Natural killer cell treated with Interleukin-12 subunit alpha and Interleukin-12 subunit beta and Interleukin-15 and Interleukin-18, amount 100 ng/mL, for 72 hours (primary cell): ENCODE results near the gene CCNL2. TPM values are rescaled to one million over a fixed set of nuclear protein-coding genes. Genes with fewer than 3 reads are reported as not detected.
"Not testable (repeated sequence)": the region's sequence is repeated elsewhere in the genome, so short reads cannot be mapped to it uniquely, and the experiment has no call there.

ENCODE experiments used
- ATAC-seq, 2 donors: fragments of 150-1000 bp; cut with Tn5 transposase in 1 of 2; sonication (Bioruptor Pico), chemical (Tn5 transposase) in 1 of 2; 2 replicates each; pipeline ENCODE4 v1.10.0; 2021
- DNase-seq: peaks from one replicate; pipeline ENCODE4 v3.0.0; 2022; ENCODE audit warnings: low spot score
- H3K27ac Mint-ChIP-seq, 2 donors: 1 replicate in 1 of 2; 2 replicates in 1 of 2; pipeline ENCODE4 v1.8.0; 2022; ENCODE audit warnings: mixed read lengths in 2 of 2, mild to moderate bottlenecking in 1 of 2, moderate library complexity in 1 of 2
- H3K27me3 Mint-ChIP-seq, 2 donors: 1 replicate in 1 of 2; 2 replicates in 1 of 2; pipeline ENCODE4 v1.8.0; 2022; ENCODE audit warnings: mixed read lengths in 2 of 2
- H3K36me3 Mint-ChIP-seq: one replicate; pipeline ENCODE4 v1.8.0; 2022; ENCODE audit warnings: mixed read lengths
- H3K4me1 Mint-ChIP-seq, 2 donors: 1 replicate in 1 of 2; 2 replicates in 1 of 2; pipeline ENCODE4 v1.8.0; 2022; ENCODE audit warnings: low read depth in 2 of 2, mixed read lengths in 2 of 2, mild to moderate bottlenecking in 1 of 2
- H3K4me3 Mint-ChIP-seq: one replicate; pipeline ENCODE4 v1.8.0; 2022; ENCODE audit warnings: mixed read lengths
- H3K9me3 Mint-ChIP-seq: 2 replicates; pipeline ENCODE4 v1.8.0; 2022; ENCODE audit warnings: mixed read lengths
- total RNA-seq, 2 donors: library from RNA; stranded (reverse); gene quantifications; one replicate each; pipeline ENCODE4 v1.2.3, GENCODE V29; 2022

Gene CCNL2
- total RNA-seq, 2 donors from 2014 or later = 124 to 196 TPM

- H3K36me3 Mint-ChIP-seq = peaks cover 11% of the 10 kb centered on the region
- not testable (repeated sequence) for ATAC-seq, H3K9me3 Mint-ChIP-seq, DNase-seq, H3K4me3 Mint-ChIP-seq, H3K27me3 Mint-ChIP-seq
- H3K4me1 Mint-ChIP-seq = peaks cover 36 to 38% of the 10 kb centered on the region in 2 donors
- H3K27ac Mint-ChIP-seq = peak overlapping the region; percentile 12 to 20
Measured at GRCh38 chr1:1402901-1403392, 3.8 kb upstream of the CCNL2 start.

GRCh38 chr1:1402072-1402900 is 3.2 kb upstream of the CCNL2 start:
- no peaks in the 10 kb centered on the region for H3K27me3 Mint-ChIP-seq
- ATAC-seq = no peak
- H3K4me3 Mint-ChIP-seq = no peak overlapping the region
- DNase-seq = no peak
- no peaks in the 10 kb centered on the region for H3K9me3 Mint-ChIP-seq
- H3K27ac Mint-ChIP-seq = peak overlapping the region; percentile 31 to 35
- H3K36me3 Mint-ChIP-seq = peaks cover 11% of the 10 kb centered on the region
- peaks cover 38 to 41% of the 10 kb centered on the region in 2 donors for H3K4me1 Mint-ChIP-seq

GRCh38 chr1:1401457-1402010 is 2.4 kb upstream of the CCNL2 start:
- no peaks in the 10 kb centered on the region for H3K9me3 Mint-ChIP-seq
- DNase-seq (no peak), ATAC-seq (no peak)
- H3K36me3 Mint-ChIP-seq = peaks cover 11% of the 10 kb centered on the region
- peak overlapping the region; percentile 88 for H3K4me3 Mint-ChIP-seq
- H3K27ac Mint-ChIP-seq = peak overlapping the region; percentile 71 to 91
- H3K4me1 Mint-ChIP-seq = peaks cover 38 to 41% of the 10 kb centered on the region in 2 donors
- no peaks in the 10 kb centered on the region for H3K27me3 Mint-ChIP-seq

- Mint-ChIP-seq H3K4me3 (peak overlapping the region; percentile 88), H3K36me3 (peaks cover 11% of the 10 kb centered on the region)
Measured at GRCh38 chr1:1400576-1401456, 1.7 kb upstream of the CCNL2 start.

GRCh38 chr1:1399872-1400575 is 889 bp upstream of the CCNL2 start:
- H3K27ac Mint-ChIP-seq = peak overlapping the region; percentile 71 to 91
- H3K4me1 Mint-ChIP-seq = peaks cover 33 to 36% of the 10 kb centered on the region in 2 donors
- no peaks in the 10 kb centered on the region for H3K27me3 Mint-ChIP-seq
- peaks cover 19% of the 10 kb centered on the region for H3K36me3 Mint-ChIP-seq
- H3K4me3 Mint-ChIP-seq = peak overlapping the region; percentile 88
- peak in 1 of 2 donors; percentile 1 for ATAC-seq
- no peak for DNase-seq
- no peaks in the 10 kb centered on the region for H3K9me3 Mint-ChIP-seq

More at GRCh38 chr1:1400576-1401456, 1.7 kb upstream of the CCNL2 start:
- H3K27ac Mint-ChIP-seq = peak overlapping the region; percentile 71 to 91
- ATAC-seq = no peak
- H3K27me3 Mint-ChIP-seq = no peaks in the 10 kb centered on the region
- H3K9me3 Mint-ChIP-seq = no peaks in the 10 kb centered on the region
- H3K4me1 Mint-ChIP-seq = peaks cover 33 to 35% of the 10 kb centered on the region in 2 donors
- DNase-seq = no peak

- Mint-ChIP-seq H3K36me3 (peaks cover 20% of the 10 kb centered on the region), H3K9me3 (no peaks in the 10 kb centered on the region), H3K4me1 (peaks cover 31 to 34% of the 10 kb centered on the region in 2 donors), H3K4me3 (peak overlapping the region; percentile 99), H3K27me3 (no peaks in the 10 kb centered on the region), H3K27ac (peak overlapping the region; percentile 81 to 91)
- peak; percentile 1 for ATAC-seq
- DNase-seq = no peak
Measured at GRCh38 chr1:1398677-1399186, 403 bp downstream of the CCNL2 start.

GRCh38 chr1:1397839-1398523 is 1.2 kb downstream of the CCNL2 start:
- H3K4me3 Mint-ChIP-seq = peak overlapping the region; percentile 99
- peaks cover 32 to 36% of the 10 kb centered on the region in 2 donors for H3K4me1 Mint-ChIP-seq
- no peak for DNase-seq
- peak overlapping the region; percentile 81 to 91 for H3K27ac Mint-ChIP-seq
- H3K36me3 Mint-ChIP-seq = peaks cover 20% of the 10 kb centered on the region
- H3K9me3 Mint-ChIP-seq = no peaks in the 10 kb centered on the region
- ATAC-seq = no peak
- no peaks in the 10 kb centered on the region for H3K27me3 Mint-ChIP-seq

- Mint-ChIP-seq H3K9me3 (no peaks in the 10 kb centered on the region), H3K27ac (no peak overlapping the region), H3K36me3 (peaks cover 42% of the 10 kb centered on the region), H3K27me3 (no peaks in the 10 kb centered on the region), H3K4me3 (peak overlapping the region; percentile 4), H3K4me1 (peaks cover 28 to 29% of the 10 kb centered on the region in 2 donors)
- ATAC-seq (no peak), DNase-seq (no peak)
Measured at GRCh38 chr1:1395166-1395565, 4.0 kb downstream of the CCNL2 start.

- Mint-ChIP-seq H3K9me3 (no peaks in the 10 kb centered on the region), H3K4me3 (no peak overlapping the region), H3K27ac (no peak overlapping the region), H3K36me3 (peaks cover 44% of the 10 kb centered on the region), H3K27me3 (no peaks in the 10 kb centered on the region), H3K4me1 (peaks cover 23 to 25% of the 10 kb centered on the region in 2 donors)
- ATAC-seq (no peak), DNase-seq (no peak)
Measured at GRCh38 chr1:1394116-1394515, 5.0 kb downstream of the CCNL2 start.

GRCh38 chr1:1393428-1393827 is 5.7 kb downstream of the CCNL2 start:
- Mint-ChIP-seq H3K36me3 (peaks cover 44% of the 10 kb centered on the region), H3K27me3 (no peaks in the 10 kb centered on the region), H3K4me1 (peaks cover 23 to 25% of the 10 kb centered on the region in 2 donors), H3K9me3 (no peaks in the 10 kb centered on the region), H3K4me3 (no peak overlapping the region), H3K27ac (no peak overlapping the region)
- ATAC-seq (no peak), DNase-seq (no peak)

GRCh38 chr1:1393014-1393413 is 6.1 kb downstream of the CCNL2 start:
- peaks cover 41% of the 10 kb centered on the region for H3K36me3 Mint-ChIP-seq
- ATAC-seq = no peak
- no peaks in the 10 kb centered on the region for H3K9me3 Mint-ChIP-seq
- H3K27me3 Mint-ChIP-seq = no peaks in the 10 kb centered on the region
- no peak overlapping the region for H3K27ac Mint-ChIP-seq
- peaks cover 20 to 22% of the 10 kb centered on the region in 2 donors for H3K4me1 Mint-ChIP-seq
- H3K4me3 Mint-ChIP-seq = no peak overlapping the region
- no peak for DNase-seq

GRCh38 chr1:1391225-1391624 is 7.9 kb downstream of the CCNL2 start:
- no peak overlapping the region for H3K27ac Mint-ChIP-seq
- no peak for DNase-seq
- H3K36me3 Mint-ChIP-seq = peaks cover 47% of the 10 kb centered on the region
- no peak for ATAC-seq
- H3K4me1 Mint-ChIP-seq = peaks cover 17 to 19% of the 10 kb centered on the region in 2 donors
- no peaks in the 10 kb centered on the region for H3K9me3 Mint-ChIP-seq
- no peaks in the 10 kb centered on the region for H3K27me3 Mint-ChIP-seq
- H3K4me3 Mint-ChIP-seq = no peak overlapping the region
